HG03520 (cell line): ENCODE results near the gene PTH2R.

ENCODE experiments used
- ATAC-seq: cut with Tn5 transposase; IDR thresholded peaks from one replicate; pipeline ENCODE4 v1.9.1; 2021; ENCODE audit warnings: mild to moderate bottlenecking, moderate library complexity; ENCODE audit not compliant: unreplicated experiment

PTH2R gene

DNA sequence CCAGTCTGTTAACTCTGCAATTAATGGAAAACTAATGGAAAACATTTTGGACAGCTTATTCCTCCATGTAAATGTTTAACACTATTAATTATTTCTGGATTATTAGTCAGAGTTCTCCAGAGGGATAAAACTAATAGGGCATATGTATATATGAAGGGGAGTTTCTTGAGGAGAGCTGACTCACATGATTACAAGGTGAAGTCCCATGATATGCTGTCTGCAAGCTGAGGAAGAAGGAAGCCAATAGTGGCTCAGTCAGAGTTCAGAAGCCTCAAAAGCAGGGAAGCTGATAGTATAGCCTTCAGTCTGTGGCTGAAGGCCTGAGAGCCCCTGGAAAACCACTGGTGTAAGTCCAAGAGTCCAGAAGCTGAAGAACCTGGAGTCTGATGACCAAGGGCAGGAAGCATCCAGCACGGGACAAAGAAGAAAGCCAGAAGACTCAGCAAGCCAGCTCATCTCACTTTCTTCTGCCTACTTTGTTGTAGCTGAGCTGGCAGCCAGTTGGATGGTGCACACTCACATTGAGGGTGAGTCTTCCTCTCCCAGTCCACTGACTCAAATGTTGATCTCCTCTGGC, 136.0 kb downstream of the PTH2R start:
- no peak for ATAC-seq
